PFSK-1 (cell line): ENCODE results near the gene IGFN1.

Experiments
- FOXP2 ChIP-seq: optimal IDR thresholded peaks from 2 replicates; pipeline ENCODE3; 2011; ENCODE audit warnings: borderline replicate concordance, control low read depth, inconsistent platforms; ENCODE audit not compliant: insufficient read depth; ENCODE audit errors: extremely low read length, extremely low read depth
- POLR2AphosphoS5 ChIP-seq: IDR thresholded peaks from 2 replicates; pipeline ENCODE4 v1.6.1; 2012; ENCODE audit warnings: low read depth, mild to moderate bottlenecking, control low read depth, low read length, moderate library complexity
- REST ChIP-seq, 2 experiments: IDR thresholded peaks; 2 replicates each; pipeline versions ENCODE4 v1.6.1 to v1.8.0; 2011 to 2012; ENCODE audit warnings: low read depth in 2 of 2, low read length in 2 of 2, control low read depth in 1 of 2, inconsistent platforms in 1 of 2, mild to moderate bottlenecking in 1 of 2, moderate library complexity in 1 of 2; ENCODE audit not compliant: insufficient read depth in 1 of 2
- SIN3A ChIP-seq: IDR thresholded peaks from 2 replicates; pipeline ENCODE4 v1.6.1; 2012; ENCODE audit warnings: mild to moderate bottlenecking, low read length, moderate library complexity, borderline replicate concordance; ENCODE audit not compliant: insufficient read depth
- TAF1 ChIP-seq: IDR thresholded peaks from 2 replicates; pipeline ENCODE4 v1.6.1; 2012; ENCODE audit warnings: low read length, control low read depth, borderline replicate concordance; ENCODE audit not compliant: insufficient read depth

The IGFN1 gene

GRCh38 chr1:201142849-201143725, 47.5 kb upstream of the IGFN1 start:
- no peak for TF ChIP-seq SIN3A
- TF ChIP-seq POLR2AphosphoS5, result no peak
- no peak for TF ChIP-seq TAF1
- TF ChIP-seq REST (IDR thresholded peaks at IDR 0.05; ENCODE audit: insufficient read depth in 1 of 2, low read depth in 2 of 2, low read length in 2 of 2), result no peak
- no peak for TF ChIP-seq FOXP2

- TF ChIP-seq SIN3A, result no peak
- TF ChIP-seq FOXP2, result no peak
These were observed 46.6 kb upstream of the IGFN1 start for GRCh38 chr1:201143726-201144635.

DNA sequence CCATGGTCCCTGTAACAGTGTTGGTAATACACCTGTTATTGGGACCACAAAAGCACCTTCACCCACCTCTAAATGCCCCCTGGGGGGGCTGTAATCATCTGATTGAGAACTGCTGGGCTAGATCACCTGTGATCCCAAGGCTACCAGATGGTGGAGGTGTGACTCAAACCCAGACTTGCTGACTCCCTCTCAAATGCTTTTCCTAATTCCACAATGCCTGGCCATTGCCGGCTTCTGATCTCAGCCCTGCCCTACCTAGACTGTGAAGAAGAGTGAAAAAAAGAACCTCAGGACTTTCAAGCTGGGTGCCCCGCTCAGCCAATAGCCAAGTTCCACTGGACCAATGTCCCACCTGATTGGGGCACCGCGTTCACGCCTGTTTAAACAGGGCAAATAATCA, 45.9 kb upstream of the IGFN1 start:
- TF ChIP-seq REST (IDR thresholded peaks at IDR 0.05; ENCODE audit: insufficient read depth in 1 of 2, low read depth in 2 of 2, low read length in 2 of 2), result no peak
- no peak for TF ChIP-seq POLR2AphosphoS5
- no peak for TF ChIP-seq FOXP2
- TF ChIP-seq TAF1, result no peak
- TF ChIP-seq SIN3A, result no peak

GRCh38 chr1:201145132-201145531, 45.5 kb upstream of the IGFN1 start:
- TF ChIP-seq REST (IDR thresholded peaks at IDR 0.05; ENCODE audit: insufficient read depth in 1 of 2, low read depth in 2 of 2, low read length in 2 of 2), result no peak

DNA sequence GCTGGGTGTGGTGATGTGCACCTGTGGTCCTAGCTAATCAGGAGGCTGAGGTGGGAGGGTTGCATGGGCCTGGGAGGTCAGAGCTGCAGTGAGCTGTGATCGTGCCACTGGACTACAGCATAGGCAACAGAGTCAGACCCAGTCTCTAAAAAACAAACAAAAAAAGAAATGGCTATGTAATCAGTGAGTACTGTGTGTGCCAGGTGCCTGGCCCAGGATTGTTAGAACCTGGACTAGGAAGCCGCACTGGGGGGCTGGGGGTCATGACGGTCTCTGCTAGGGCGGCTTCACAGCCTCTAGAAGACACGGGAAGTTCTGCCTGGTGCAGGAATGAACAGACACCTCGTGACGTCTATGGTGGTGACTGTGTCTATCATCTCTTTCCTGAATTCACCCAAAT, 44.8 kb upstream of the IGFN1 start:
- TF ChIP-seq FOXP2 (no peak), TAF1 (no peak), POLR2AphosphoS5 (no peak), REST (IDR thresholded peaks at IDR 0.05; ENCODE audit: insufficient read depth in 1 of 2, low read depth in 2 of 2, low read length in 2 of 2) (no peak), SIN3A (no peak)
